ENCODE measurements around the gene HSPA12B. TPM values are rescaled to one million over a fixed set of nuclear protein-coding genes. Genes with fewer than 3 reads are reported as not detected.

HSPA12B gene
- total and polyA plus RNA-seq, 2 of the 13 experiments (the other 11 are each of a cell fraction or from before 2014, with no cell fraction given), result 0.01 TPM; not detected in 1

DNA sequence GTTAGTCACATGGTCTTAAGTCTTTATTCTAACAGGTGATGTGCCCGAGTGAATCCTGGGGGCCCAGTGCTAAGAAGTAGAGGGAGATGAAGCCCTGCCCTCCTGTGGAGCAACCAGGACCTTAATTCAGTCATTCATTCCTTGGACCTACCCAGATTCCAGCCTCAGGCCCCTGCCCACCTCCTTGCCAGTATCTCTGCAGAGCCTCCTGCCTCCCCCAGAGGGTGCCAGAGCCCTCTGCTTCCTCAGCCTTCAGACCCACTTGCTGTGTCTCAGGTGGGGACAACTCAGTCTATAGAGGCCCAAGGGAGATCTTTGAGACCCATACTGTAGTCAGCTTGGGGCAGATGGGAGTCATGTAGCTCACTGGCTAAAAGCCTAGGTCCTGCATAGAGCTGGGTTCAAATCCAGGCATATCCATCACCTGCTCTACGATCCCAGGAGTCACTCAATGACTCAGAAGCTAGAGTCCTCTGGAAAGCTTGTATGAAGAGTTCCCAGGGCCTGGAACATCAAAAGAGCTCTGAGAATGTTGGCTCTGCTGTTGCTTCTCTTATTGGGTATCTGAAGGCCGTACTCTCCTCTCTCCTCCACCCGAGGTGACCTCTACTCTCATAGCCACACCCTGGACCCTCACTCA lies 16.2 kb upstream of the HSPA12B start (continued):
- 0 out of 2 replicates have a peak, but pooled peaks have one; percentile 17 for TF ChIP-seq UBTF (CRISPR knock-in tag; IDR thresholded peaks at IDR 0.05)
- TF ChIP-seq, protein P1, sequence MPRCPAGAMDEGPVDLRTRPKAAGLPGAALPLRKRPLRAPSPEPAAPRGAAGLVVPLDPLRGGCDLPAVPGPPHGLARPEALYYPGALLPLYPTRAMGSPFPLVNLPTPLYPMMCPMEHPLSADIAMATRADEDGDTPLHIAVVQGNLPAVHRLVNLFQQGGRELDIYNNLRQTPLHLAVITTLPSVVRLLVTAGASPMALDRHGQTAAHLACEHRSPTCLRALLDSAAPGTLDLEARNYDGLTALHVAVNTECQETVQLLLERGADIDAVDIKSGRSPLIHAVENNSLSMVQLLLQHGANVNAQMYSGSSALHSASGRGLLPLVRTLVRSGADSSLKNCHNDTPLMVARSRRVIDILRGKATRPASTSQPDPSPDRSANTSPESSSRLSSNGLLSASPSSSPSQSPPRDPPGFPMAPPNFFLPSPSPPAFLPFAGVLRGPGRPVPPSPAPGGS (CRISPR knock-in tag; IDR thresholded peaks at IDR 0.05), result 0 out of 2 replicates have a peak, but pooled peaks have one; percentile 16
- TF ChIP-seq RARA (CRISPR knock-in tag; IDR thresholded peaks at IDR 0.05), result no peak
- no peak for TF ChIP-seq KLF12 (CRISPR knock-in tag; IDR thresholded peaks at IDR 0.05; ENCODE audit: borderline replicate concordance)
- no peak for TF ChIP-seq STAT5B (CRISPR knock-in tag; IDR thresholded peaks at IDR 0.05)
- TF ChIP-seq KDM5A (IDR thresholded peaks at IDR 0.05; ENCODE audit: borderline replicate concordance, low read length), result no peak
- TF ChIP-seq LBX2 (CRISPR knock-in tag; IDR thresholded peaks at IDR 0.05; ENCODE audit: borderline replicate concordance), result no peak
- no peak for TF ChIP-seq SRF (IDR thresholded peaks at IDR 0.05; ENCODE audit: low read depth, low read length)
- TF ChIP-seq HMGXB4 (CRISPR knock-in tag; IDR thresholded peaks at IDR 0.05; ENCODE audit: borderline replicate concordance in 1 of 2, low read depth in 1 of 2), result no peak; a peak in 1 of 4 replicates
- no peak for TF ChIP-seq YEATS4 (CRISPR knock-in tag; IDR thresholded peaks at IDR 0.05; ENCODE audit: borderline replicate concordance)
- 0 out of 2 replicates have a peak, but pooled peaks have one; percentile 35 for TF ChIP-seq FOSL2 (CRISPR knock-in tag; IDR thresholded peaks at IDR 0.05)
- TF ChIP-seq KDM2A (CRISPR knock-in tag; IDR thresholded peaks at IDR 0.05; ENCODE audit: borderline replicate concordance, low read depth), result peak; percentile 71; the same call in 1 of the 2 replicates
- TF ChIP-seq, protein P2, sequence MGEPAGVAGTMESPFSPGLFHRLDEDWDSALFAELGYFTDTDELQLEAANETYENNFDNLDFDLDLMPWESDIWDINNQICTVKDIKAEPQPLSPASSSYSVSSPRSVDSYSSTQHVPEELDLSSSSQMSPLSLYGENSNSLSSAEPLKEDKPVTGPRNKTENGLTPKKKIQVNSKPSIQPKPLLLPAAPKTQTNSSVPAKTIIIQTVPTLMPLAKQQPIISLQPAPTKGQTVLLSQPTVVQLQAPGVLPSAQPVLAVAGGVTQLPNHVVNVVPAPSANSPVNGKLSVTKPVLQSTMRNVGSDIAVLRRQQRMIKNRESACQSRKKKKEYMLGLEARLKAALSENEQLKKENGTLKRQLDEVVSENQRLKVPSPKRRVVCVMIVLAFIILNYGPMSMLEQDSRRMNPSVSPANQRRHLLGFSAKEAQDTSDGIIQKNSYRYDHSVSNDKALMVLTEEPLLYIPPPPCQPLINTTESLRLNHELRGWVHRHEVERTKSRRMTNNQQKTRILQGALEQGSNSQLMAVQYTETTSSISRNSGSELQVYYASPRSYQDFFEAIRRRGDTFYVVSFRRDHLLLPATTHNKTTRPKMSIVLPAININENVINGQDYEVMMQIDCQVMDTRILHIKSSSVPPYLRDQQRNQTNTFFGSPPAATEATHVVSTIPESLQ (CRISPR knock-in tag; conservative IDR thresholded peaks at IDR 0.05), result 0 out of 2 replicates have a peak, but pooled peaks have one; percentile 50
- no peak for TF ChIP-seq NR3C1 (CRISPR knock-in tag; IDR thresholded peaks at IDR 0.05)
- TF ChIP-seq NR2F6 (IDR thresholded peaks at IDR 0.05), result no peak
- TF ChIP-seq NR2F6 (CRISPR knock-in tag; IDR thresholded peaks at IDR 0.05), result no peak
- 0 out of 2 replicates have a peak, but pooled peaks have one; percentile 25 for TF ChIP-seq SAP130 (CRISPR knock-in tag; IDR thresholded peaks at IDR 0.05; ENCODE audit: low read depth)
- TF ChIP-seq ZNF20 (CRISPR knock-in tag; IDR thresholded peaks at IDR 0.05), result no peak
- no peak for TF ChIP-seq FOXJ3 (CRISPR knock-in tag; IDR thresholded peaks at IDR 0.05; ENCODE audit: borderline replicate concordance)
- 0 out of 2 replicates have a peak, but pooled peaks have one; percentile 28 for TF ChIP-seq ZNF263 (CRISPR knock-in tag; IDR thresholded peaks at IDR 0.05)
- peak; percentile 29; the same call in 1 of the 2 replicates for TF ChIP-seq ZFX (CRISPR knock-in tag; IDR thresholded peaks at IDR 0.05; ENCODE audit: low read depth)
- TF ChIP-seq SMC3 (IDR thresholded peaks at IDR 0.05; ENCODE audit: low read length), result peak; percentile 91
- no peak for TF ChIP-seq ZNF644 (CRISPR knock-in tag; IDR thresholded peaks at IDR 0.05; ENCODE audit: low read depth)

Data from HepG2 (cell line).